Amniotic epithelial cell (primary cell): ENCODE measurements around the gene RAB42.
"Not testable (repeated sequence)": the region's sequence is repeated elsewhere in the genome, so short reads cannot be mapped to it uniquely, and the experiment has no call there.

ENCODE experiments used
- DNase-seq: peaks from one replicate; pipeline ENCODE4 v3.0.0-alpha.2; 2010; ENCODE audit warnings: low read depth

The RAB42 gene

GRCh38 chr1:28586585-28587391 lies 5.3 kb upstream of the RAB42 start:
- DNase-seq, result not testable (repeated sequence)

GRCh38 chr1:28592321-28593071 lies 431 bp downstream of the RAB42 start:
- no peak for DNase-seq

- not testable (repeated sequence) for DNase-seq
Observed at GRCh38 chr1:28593988-28594356, 1.9 kb downstream of the RAB42 start.

GRCh38 chr1:28594686-28595411 lies 2.8 kb downstream of the RAB42 start:
- DNase-seq, result not testable (repeated sequence)

- DNase-seq, result no peak
Observed at GRCh38 chr1:28595412-28596191, 3.5 kb downstream of the RAB42 start.

- DNase-seq, result not testable (repeated sequence)
Observed at GRCh38 chr1:28596276-28596675, 4.2 kb downstream of the RAB42 start.

GRCh38 chr1:28601696-28602095 lies 9.6 kb downstream of the RAB42 start:
- DNase-seq, result peak; percentile 83

GRCh38 chr1:28602536-28603439 lies 10.7 kb downstream of the RAB42 start:
- DNase-seq, result peak; percentile 75

GRCh38 chr1:28604411-28604810 lies 12.3 kb downstream of the RAB42 start:
- DNase-seq, result no peak

- DNase-seq, result no peak
Observed at GRCh38 chr1:28604962-28605361, 12.9 kb downstream of the RAB42 start.

GRCh38 chr1:28606771-28607170 lies 14.7 kb downstream of the RAB42 start:
- no peak for DNase-seq

GRCh38 chr1:28613175-28613574 lies 21.1 kb downstream of the RAB42 start:
- no peak for DNase-seq

- DNase-seq, result no peak
Observed at GRCh38 chr1:28631713-28632112, 39.6 kb downstream of the RAB42 start.

GRCh38 chr1:28632560-28632959 lies 40.5 kb downstream of the RAB42 start:
- no peak for DNase-seq

- peak; percentile 11 for DNase-seq
Observed at GRCh38 chr1:28640766-28641165, 48.7 kb downstream of the RAB42 start.

GRCh38 chr1:28642056-28642846 lies 50.2 kb downstream of the RAB42 start:
- peak; percentile 26 for DNase-seq

GRCh38 chr1:28642847-28643635 lies 51.0 kb downstream of the RAB42 start, which contains the start of gene TAF12:
TSS of gene TAF12 (minus strand) at chr1:28643067. CDS start at chr1:28622081, 20,986 bp downstream.
- DNase-seq, result peak; percentile 93

- DNase-seq, result no peak
Observed at GRCh38 chr1:28644494-28644893, 52.4 kb downstream of the RAB42 start.
